HG02852 (cell line): ENCODE data around the gene ERCC4.

Experiments used
- ATAC-seq: cut with Tn5 transposase; IDR thresholded peaks from one replicate; pipeline ENCODE4 v1.9.1; 2021; ENCODE audit warnings: mild to moderate bottlenecking, moderate library complexity; ENCODE audit not compliant: unreplicated experiment

The ERCC4 gene

GRCh38 chr16:13992322-13992721, 72.4 kb downstream of the ERCC4 start:
- no peak for ATAC-seq

GRCh38 chr16:13992976-13993375, 73.0 kb downstream of the ERCC4 start:
- ATAC-seq: no peak

GRCh38 chr16:13994239-13995106, 74.5 kb downstream of the ERCC4 start:
- ATAC-seq: no peak

- no peak for ATAC-seq
Observed at GRCh38 chr16:13995194-13995593, 75.2 kb downstream of the ERCC4 start.

- ATAC-seq: no peak
Observed at GRCh38 chr16:13996778-13997288, 76.9 kb downstream of the ERCC4 start.

GRCh38 chr16:13997526-13997925, 77.6 kb downstream of the ERCC4 start:
- no peak for ATAC-seq

- peak; percentile 89 for ATAC-seq
Observed at GRCh38 chr16:13997933-13998332, 78.0 kb downstream of the ERCC4 start.

- no peak for ATAC-seq
Observed at GRCh38 chr16:13999071-13999894, 79.3 kb downstream of the ERCC4 start.

- ATAC-seq: no peak
Observed at GRCh38 chr16:13999895-14000425, 80.0 kb downstream of the ERCC4 start.

- no peak for ATAC-seq
Observed at GRCh38 chr16:14001521-14001920, 81.6 kb downstream of the ERCC4 start.
